Left lobe of liver (tissue), 2 donors: ENCODE results near the gene UCMA. TPM values are rescaled to one million over a fixed set of nuclear protein-coding genes. Genes with fewer than 3 reads are reported as not detected.

ENCODE experiments used
- ATAC-seq: fragments of 200-7000 bp; cut with Tn5 transposase; one replicate; pipeline ENCODE4 v1.9.1; 2020; ENCODE audit warnings: mild to moderate bottlenecking, moderate library complexity
- DNase-seq: peaks from one replicate; pipeline ENCODE4 v3.0.0-alpha.2; 2020; ENCODE audit warnings: low spot score
- total RNA-seq: library from RNA; stranded (reverse); gene quantifications from one replicate; pipeline ENCODE4 v1.2.1, GENCODE V29; 2021
- donor health status: DM: no; HTN: no; CAD: no; lungs with moderate emphysema.
- donor health status: DM: no; HTN: yes; CAD: no.

UCMA gene
- total RNA-seq, 1 donor from 2014 or later: not detected

GRCh38 chr10:13189961-13190360 lies 44.2 kb downstream of the UCMA start:
- ATAC-seq (no peak), DNase-seq (no peak)

DNA sequence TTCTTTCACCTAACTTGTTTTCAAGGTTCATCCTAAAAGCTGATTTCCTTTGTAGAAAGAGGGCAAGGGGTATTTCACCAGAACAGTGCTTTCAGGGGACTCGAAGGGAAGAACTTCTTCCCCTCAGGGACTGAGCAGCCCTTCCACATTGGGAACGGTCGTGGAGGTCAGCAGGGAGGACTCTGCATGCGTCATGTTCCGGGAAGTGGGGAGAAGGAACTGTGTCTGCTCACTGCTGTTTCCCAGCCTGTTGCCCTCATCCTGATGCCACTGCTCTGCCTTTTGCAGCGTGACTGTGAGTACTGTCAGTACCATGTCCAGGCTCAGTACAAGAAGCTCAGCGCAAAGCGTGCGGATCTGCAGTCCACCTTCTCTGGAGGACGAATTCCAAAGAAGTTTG lies 45.6 kb downstream of the UCMA start:
- ATAC-seq: no peak

DNA sequence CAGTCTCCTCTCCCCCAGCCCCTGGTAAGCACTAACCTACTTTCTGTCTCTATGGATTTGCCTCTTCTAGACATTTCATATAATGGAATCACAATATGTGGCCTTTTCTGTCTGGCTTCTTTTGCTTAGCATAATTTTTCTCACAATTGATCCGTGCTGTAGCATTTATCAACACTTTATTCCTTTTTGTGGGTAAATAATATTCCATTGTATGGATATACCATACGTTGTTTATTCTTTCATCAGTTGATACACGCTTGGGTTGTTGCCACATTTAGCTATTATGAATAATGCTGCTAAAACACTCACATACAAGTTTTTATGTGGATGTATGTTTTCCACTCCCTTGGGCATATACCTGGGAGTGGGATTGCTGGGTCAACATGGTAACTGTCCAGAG lies 47.0 kb downstream of the UCMA start:
- ATAC-seq (no peak), DNase-seq (no peak)

More for the DNA sequence above, 45.6 kb downstream of the UCMA start:
- no peak for DNase-seq

GRCh38 chr10:13184730-13185514 lies 49.3 kb downstream of the UCMA start:
- DNase-seq (peak; percentile 76), ATAC-seq (peak; percentile 95)

DNA sequence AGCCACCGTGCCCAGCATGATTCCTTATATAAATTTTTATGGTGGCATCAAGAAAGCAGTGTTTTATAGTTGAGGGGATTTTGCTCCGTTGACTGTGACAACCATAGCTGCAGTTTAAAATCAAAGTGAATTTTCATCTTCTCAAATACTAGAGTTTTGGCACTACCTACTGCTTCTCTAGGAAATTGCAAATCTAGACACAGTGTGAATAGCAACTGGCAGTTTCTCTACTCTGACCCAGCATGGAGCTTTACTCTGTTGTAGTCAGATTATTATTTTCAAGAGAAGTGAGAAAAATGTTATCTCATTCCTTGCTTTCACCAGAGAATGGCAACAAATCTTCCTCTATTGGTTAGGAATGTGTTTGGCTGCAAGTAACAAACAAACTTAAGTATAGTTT lies 49.9 kb downstream of the UCMA start:
- DNase-seq: no peak
- ATAC-seq: peak; percentile 59

GRCh38 chr10:13183625-13184024 lies 50.5 kb downstream of the UCMA start:
- DNase-seq (no peak), ATAC-seq (no peak)

DNA sequence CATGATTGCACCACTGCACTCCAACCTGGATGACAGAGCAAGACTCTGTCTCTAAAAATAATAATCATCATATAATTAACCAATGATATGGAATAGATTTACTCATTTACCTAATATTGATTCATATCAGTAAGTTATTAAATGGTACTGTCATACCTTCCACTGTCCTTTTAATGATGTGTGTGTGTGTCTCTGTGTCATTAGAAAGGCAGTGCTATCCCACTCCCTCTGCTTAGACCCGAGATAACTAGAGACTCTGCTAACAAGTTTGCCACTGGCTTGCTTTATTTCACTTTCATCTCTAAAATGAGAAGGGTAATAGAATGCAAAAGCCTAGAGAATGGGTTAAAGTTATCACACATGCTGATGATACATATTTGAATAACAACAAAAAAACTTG lies 51.8 kb downstream of the UCMA start:
- no peak for DNase-seq
- no peak for ATAC-seq

DNA sequence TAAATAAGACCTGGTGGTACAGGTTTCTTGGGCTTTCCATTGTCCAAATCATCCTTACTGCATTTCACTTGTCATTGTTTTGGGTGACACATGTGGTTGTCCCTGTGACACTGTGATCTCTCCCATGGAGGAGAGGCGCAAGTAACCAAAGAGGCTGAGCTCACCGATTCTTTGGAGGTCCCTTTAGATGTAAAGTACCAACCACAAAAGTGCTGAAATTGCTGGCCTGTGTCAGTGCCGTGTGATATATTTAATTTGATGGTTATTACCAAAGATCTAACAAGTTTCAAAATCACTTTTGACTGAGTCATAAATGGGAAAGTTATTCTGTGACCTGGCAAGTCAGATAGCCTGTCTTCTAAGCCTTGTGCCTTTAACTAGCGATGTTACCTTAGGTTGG lies 53.4 kb downstream of the UCMA start:
- DNase-seq: no peak
- ATAC-seq: no peak

GRCh38 chr10:13173616-13174015 lies 60.6 kb downstream of the UCMA start:
- peak; percentile 98 for ATAC-seq
- DNase-seq: peak; percentile 81

Other genes starting within 250 kb of the UCMA start
- 5.3 TPM for gene CCDC3, start 232.7 kb downstream of the UCMA start, total RNA-seq
- 34.8 TPM for gene OPTN, start 134.2 kb downstream of the UCMA start, total RNA-seq
- gene MCM10, start 72.8 kb downstream of the UCMA start, total RNA-seq: 0.33 TPM
- 140 TPM for gene PHYH, start 65.7 kb upstream of the UCMA start, total RNA-seq
- gene SEPHS1, start 113.9 kb upstream of the UCMA start, total RNA-seq: 33.8 TPM